Stimulated activated CD8-positive, alpha-beta memory T cell treated with anti-CD3 and anti-CD28 coated beads, Interleukin-7, amount 100 ng/mL, for 24 hours (primary cell): ENCODE results near the gene CPZ.

Experiments used
- DNase-seq: peaks from one replicate; pipeline ENCODE4 v3.0.0-alpha.2; 2020; ENCODE audit warnings: low read depth

The CPZ gene

DNA sequence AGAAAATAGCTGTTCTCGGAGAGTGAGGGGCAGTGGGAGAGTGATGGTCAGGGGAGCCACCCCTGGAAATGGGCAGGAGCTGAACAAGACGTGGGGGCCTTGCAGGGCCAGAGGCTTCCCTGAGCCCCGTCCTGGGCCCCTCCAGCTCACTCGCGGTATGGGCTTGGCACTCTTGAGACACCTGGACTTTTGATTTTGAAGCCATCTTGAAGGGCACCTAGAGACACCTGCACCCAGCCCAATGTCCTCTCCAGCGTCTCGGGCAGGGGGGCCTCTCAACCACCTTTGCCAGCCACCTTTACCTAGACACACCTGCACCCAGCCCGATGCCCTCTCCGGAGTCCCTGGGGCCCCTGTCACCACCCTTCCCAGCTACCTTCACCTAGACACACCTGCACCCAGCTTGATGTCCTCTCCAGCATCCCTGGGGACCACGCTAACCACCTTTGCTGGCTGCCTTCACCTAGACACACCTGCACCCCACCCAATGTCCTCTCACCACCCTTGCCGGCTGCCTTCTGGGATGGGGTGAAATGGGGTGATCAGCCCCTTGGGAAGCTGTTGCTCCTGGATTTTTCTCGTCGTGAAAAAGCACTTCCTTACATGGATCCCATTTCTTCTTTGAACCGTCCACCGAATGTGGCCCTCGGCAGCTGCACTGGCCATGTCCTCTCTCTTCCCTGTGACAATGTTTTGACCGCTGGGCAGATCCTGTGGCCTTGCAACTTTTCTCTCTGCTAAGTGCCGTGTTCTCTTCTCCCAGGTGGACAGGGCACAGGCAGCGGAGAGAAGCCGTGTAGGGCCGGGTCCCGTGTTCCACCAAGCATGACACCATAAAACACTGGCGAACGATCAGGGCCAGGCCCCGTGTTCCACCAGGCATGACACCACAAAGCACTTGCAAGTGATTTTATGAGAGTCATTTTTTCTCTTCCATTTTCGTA is 47.5 kb downstream of the CPZ start:
- no peak for DNase-seq

- no peak for DNase-seq
Measured at GRCh38 chr4:8640816-8641215, 48.3 kb downstream of the CPZ start.

GRCh38 chr4:8641256-8641655 is 48.7 kb downstream of the CPZ start:
- DNase-seq = no peak

DNA sequence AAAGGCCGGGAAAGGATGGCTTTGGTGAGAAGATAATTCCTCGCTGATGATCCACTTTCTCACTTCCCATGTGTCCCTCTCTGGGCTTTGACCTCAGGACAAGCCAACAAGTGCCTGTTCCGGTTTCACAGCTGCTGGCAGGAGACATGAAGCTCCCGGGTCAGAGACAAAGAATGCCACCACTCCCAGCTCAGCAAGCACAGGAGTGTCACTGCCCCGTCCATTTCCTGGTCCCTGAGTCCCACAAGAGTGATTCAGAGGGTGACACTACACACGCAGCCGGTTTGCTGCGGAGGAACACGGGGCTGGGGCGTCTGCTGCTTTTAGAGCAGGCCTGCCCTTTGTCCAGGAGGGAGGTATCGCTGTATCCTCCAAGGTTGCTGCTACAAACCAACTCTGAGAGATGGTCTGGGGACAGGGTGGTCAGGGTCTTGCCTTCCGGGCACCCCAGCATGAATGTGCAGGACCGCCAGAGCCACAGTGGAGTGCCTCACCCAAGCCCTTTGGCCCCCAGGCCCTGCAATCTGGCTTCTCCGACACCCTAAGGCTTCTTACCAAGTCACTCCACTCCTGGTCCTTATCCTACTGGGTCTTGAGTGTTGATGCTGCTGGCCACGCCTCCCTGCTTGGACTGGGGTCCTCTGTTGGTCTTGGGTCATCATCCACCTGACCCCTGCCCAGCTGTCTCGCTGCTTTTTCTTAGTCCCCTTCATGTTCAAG is 49.5 kb downstream of the CPZ start:
- no peak for DNase-seq

- no peak for DNase-seq
Measured at GRCh38 chr4:8642651-8643321, 50.2 kb downstream of the CPZ start.

- DNase-seq = no peak
Measured at GRCh38 chr4:8643441-8643840, 50.9 kb downstream of the CPZ start.

DNA sequence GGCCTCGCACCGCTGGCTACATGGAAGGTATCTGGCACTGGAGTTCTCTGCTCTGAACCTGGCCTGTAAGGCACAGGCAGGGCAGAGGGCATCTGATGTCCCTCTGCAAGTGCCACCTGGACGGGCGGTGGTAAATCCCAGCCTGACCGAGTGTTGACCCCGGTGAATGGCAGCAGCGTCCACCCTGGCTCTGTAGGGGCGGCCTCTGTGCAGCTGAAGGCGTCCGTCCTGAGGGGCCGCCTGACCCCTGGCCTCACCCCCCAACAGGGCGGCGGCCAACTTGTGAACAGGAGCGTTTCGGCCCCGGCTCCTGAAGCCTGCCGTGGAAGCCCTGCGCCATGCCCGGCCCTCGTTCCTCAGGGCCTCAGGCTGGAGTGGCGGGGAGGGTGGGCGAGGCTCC is 51.4 kb downstream of the CPZ start:
- DNase-seq = no peak

DNA sequence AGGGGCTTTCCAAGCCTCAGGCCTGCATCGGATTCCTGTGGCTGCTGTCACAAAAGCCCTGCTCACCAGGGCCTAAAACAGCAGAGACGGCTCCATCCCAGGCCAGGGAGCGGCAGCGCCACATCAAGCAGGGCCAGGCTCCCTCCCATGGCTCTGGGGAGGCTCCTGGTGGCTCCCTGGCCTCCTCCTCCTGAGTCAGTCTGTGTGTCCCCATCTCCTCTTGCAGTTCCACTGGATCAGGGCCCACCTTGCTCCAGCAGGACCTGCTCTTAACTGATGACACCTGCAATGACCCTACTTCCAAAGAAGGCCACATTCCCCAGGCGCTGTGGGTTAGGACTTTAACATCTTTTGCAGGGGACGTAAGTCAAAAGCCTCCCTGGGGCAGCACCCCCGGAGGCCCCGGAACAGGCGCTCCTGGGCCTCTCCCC is 51.9 kb downstream of the CPZ start:
- no peak for DNase-seq

DNA sequence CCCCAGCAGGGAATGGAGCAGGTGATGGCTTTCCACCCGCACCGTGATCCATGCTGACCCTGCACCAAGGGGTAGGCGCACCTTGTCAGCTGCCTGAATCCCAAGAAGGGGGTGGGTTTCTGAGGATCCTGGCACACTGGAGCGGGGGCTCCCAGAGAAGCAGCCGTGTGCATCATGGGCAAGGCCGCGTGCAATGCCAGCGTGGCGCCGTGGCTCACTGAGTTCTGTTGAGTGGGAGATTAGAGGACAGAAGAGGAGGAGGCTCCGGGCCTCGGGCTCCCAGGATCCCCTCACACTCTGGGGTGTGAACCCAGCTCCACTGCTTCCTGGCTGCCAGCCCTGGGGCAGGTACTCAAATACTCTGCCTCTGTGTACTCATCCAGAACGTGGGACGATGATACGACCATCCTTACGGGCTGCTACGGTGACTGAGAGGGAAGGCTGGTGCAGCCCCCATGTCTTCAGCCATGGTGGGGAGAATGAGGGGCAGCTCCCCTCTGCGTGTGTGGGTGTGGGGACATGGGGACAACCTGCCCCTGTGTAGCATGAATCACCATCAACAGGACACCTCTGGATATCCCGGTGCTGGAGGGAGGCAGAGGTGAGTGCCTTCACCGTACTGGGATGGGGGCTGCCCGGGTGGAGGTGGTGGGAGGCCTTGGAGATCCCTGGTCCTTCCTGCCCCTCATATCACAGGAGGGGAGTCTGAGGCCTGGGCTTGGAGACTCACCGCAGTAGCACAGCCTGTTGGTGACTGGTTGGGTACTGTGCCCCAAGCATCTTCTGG is 52.6 kb downstream of the CPZ start:
- no peak for DNase-seq

- DNase-seq = no peak
Measured at GRCh38 chr4:8645753-8646124, 53.2 kb downstream of the CPZ start.

DNA sequence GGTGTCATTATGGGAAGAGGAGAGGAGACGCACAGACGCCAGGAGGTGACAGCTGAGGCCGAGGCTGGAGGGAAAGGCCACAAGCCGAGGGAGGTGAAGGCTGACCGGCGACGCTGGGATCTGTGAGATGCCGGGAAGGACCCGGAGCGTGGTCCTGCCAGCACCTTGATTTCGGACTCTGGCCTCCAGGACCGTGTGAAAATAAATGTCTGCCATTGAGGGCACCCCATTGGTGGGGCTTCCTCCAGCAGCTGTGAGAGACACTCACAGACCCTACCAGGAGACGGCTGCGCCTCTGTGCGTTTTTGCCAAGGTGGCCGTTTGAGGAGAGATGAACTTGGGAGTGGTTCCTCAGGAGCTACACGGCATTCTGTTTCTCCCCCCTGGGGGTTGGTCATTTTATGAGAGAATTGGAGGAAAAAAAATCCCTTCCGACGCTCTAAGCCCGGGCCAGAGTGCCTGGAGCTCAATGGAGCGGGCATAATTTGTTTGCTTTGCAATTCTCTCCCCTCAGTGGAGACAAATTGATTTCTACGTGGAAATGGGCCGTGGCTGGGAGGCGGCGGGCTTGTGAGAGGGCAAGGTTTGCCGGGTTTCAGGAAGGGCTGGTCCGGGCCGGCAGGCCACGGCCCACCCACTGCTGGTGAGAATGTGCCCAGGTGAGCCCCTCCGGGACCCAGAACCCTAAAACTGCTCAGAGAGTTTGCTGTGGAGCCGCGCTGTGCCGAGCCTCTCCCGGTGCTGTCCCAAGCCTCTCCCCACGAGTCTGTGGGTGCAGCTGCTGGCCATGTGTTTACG is 53.9 kb downstream of the CPZ start:
- no peak for DNase-seq

DNA sequence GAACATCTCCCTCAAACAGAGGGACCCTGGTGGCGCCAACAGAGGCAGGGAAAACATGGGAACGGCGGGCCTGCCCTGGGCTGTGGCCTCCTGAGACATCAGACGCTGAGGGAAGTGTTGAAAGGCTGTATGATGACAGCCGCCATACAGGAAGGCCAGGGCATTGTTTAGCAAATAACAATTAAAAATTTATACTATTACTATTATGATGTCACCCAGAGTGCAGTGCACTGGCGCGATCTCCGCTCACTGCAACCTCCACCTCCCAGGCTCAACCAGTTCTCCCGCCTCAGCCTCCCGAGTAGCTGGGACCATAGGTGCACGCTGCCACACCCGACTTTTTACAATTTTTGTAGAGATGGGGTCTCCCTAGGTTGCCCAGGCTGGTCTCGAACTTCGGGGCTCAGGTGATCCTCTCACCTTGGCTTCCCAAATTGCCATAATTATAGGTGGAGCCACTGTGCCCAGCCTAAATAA is 54.6 kb downstream of the CPZ start:
- no peak for DNase-seq

- DNase-seq = no peak
Measured at GRCh38 chr4:8647626-8648025, 55.1 kb downstream of the CPZ start.

DNA sequence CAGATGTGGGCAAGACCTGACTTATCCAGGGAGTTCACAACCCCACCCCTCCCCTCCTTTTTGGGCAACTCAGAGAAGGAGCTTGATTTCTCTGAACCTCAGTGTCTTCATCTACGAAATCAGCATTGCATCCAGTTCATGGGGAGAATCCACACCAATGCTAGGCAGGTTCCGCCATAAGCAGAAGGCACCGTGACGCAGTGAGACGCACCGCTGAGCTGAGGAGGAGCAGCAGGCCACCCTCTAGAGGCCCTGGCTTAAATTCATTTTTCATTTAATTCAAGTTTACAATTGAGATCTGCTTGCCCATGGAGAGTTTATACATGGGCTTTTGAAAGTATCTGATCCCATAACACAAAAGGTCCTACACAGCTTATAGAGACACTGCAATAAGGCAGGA is 55.7 kb downstream of the CPZ start:
- DNase-seq = no peak

DNA sequence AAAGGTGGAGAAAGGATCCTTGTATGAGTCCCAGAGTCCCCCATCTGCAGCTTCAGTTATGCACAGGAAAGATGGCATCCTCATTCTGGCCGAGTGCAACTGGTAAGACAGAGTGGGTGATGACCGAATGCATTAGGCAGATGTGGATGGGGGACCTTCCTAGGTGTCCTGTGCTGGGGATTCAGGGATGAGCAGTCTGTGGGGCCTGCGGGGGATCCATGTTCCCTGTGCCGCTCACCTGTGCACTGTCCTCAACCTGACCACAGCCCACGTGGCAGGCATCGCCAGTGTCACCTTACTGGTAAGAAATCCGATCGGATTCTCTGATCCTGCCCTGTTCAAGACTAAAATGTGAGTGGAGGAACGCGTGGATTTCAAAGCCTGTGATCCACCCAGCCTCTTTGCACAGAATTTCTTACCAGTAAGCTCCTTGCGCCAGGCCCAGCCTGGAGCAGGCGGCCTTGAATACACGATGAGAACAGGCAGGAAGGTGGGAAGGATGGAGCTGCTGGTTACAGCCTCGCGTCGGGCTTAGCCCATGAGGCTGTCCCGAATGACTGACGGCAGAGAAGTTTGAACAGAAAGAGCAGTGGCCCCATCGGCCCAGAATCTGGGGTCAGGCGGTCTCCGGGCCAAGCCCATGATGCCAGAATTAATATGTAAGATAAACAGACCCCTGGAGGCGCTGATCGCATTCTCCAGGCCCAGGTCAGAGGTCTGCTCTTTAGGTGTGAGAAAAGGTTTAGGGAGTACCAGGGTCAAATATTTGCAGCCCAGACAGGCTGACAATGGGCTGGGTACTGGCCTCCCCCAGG is 56.5 kb downstream of the CPZ start:
- DNase-seq = no peak

GRCh38 chr4:8649631-8650361 is 57.2 kb downstream of the CPZ start:
- no peak for DNase-seq

- DNase-seq = no peak
Measured at GRCh38 chr4:8651661-8652180, 59.2 kb downstream of the CPZ start.

DNA sequence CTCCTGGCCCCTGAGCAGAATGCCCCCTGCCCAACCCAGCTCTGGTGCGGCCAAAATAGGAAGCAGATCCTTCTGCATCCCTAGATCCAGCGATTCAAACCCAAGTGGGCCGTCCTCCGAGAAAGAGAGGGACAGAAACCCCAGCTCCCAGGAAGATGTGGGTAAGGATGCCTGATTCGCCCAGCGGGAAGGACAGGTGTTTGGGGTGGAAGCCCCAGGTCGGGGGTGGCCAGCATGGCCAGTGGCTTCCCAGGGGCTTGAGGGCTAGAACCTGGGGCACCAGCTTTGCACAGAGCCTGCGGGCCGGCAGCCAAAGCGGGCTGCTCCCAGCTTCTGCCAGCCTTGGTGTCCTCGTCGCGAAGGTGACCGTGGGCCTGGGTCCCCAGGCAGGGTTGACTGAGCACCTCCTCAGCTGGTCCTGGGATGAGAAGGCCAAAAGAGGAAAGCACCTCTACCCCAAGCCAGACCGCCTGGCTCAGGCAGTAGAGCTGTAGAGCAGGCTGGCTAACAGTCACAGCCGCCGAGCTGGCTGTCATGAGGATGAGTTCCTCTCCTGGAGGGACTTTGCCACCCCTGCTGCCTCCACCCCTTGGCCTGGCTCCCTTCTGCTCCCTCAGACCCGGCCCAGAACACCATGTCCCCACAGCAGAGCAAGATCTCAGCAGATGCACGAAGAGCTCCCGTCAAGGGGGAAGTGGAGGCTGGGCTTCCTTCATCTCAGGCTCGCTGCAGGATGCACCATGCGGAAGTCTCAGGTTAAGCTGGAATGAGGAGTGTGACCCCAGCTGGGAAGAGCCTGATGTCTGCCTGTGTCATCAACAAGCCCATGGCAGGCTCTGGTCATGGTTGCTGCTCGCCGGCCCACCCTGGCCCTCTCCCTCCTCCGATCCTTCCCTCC is 59.9 kb downstream of the CPZ start:
- no peak for DNase-seq
